SK-N-SH treated with all-trans-retinoic acid at 6 μM for 48 hours (cell line): ENCODE results near the gene TMOD2.

Experiments
- ATAC-seq: fragments of 200-7000 bp; cut with Tn5 transposase; 3 replicates; pipeline ENCODE4 v1.9.1; 2020; ENCODE audit warnings: mild to moderate bottlenecking, moderate library complexity
- ARNTL ChIP-seq: fragments of 450-650 bp; formaldehyde crosslinking; IDR thresholded peaks from 2 replicates; pipeline ENCODE4 v1.5.0; 2020; ENCODE audit warnings: low read depth, mild to moderate bottlenecking, moderate library complexity, borderline replicate concordance
- BACH2 ChIP-seq: fragments of 250-450 bp; sonication (Bioruptor Pico); IDR thresholded peaks from 2 replicates; pipeline ENCODE4 v1.9.0; 2021; ENCODE audit warnings: mild to moderate bottlenecking, borderline replicate concordance
- CSDC2 ChIP-seq: fragments of 250-450 bp; sonication (Bioruptor Pico); IDR thresholded peaks from 2 replicates; pipeline ENCODE4 v1.5.0; 2020; ENCODE audit warnings: mild to moderate bottlenecking, moderate library complexity
- ESRRG ChIP-seq: fragments of 250-450 bp; sonication (Bioruptor Pico); IDR thresholded peaks from 2 replicates; pipeline ENCODE4 v1.6.1; 2021; ENCODE audit warnings: mild to moderate bottlenecking
- GLIS3 ChIP-seq: fragments of 250-450 bp; sonication (Bioruptor Pico); IDR thresholded peaks from 2 replicates; pipeline ENCODE4 v1.5.0; 2020; ENCODE audit warnings: mild to moderate bottlenecking, moderate library complexity
- ISL1 ChIP-seq: fragments of 250-450 bp; sonication (Bioruptor Pico); IDR thresholded peaks from 2 replicates; pipeline ENCODE4 v2.1.2; 2022; ENCODE audit warnings: mild to moderate bottlenecking, moderate library complexity
- OSR1 ChIP-seq: fragments of 250-450 bp; sonication (Bioruptor Pico); IDR thresholded peaks from 2 replicates; pipeline ENCODE4 v1.8.0; 2022; ENCODE audit warnings: moderate library complexity, mild to moderate bottlenecking, inconsistent platforms
- PPARA ChIP-seq: fragments of 250-450 bp; sonication (Bioruptor Pico); IDR thresholded peaks from 2 replicates; pipeline ENCODE4 v1.5.0; 2020; ENCODE audit warnings: mild to moderate bottlenecking, borderline replicate concordance
- SNAI2 ChIP-seq: fragments of 250-450 bp; sonication (Bioruptor Pico); IDR thresholded peaks from 2 replicates; pipeline ENCODE4 v1.5.0; 2020; ENCODE audit warnings: mild to moderate bottlenecking, moderate library complexity
- TCF4 ChIP-seq: fragments of 250-450 bp; sonication (Bioruptor Pico); IDR thresholded peaks from 2 replicates; pipeline ENCODE4 v1.8.0; 2021; ENCODE audit warnings: mild to moderate bottlenecking, moderate library complexity, borderline replicate concordance
- TOX ChIP-seq: fragments of 250-450 bp; sonication (Bioruptor Pico); IDR thresholded peaks from 2 replicates; pipeline ENCODE4 v1.8.0; 2021; ENCODE audit warnings: mild to moderate bottlenecking, moderate library complexity, borderline replicate concordance
- TSHZ2 ChIP-seq: fragments of 250-450 bp; sonication (Bioruptor Pico); IDR thresholded peaks from 2 replicates; pipeline ENCODE4 v1.5.0; 2020; ENCODE audit warnings: mild to moderate bottlenecking, moderate library complexity
- ZC3H10 ChIP-seq: fragments of 250-450 bp; sonication (Bioruptor Pico); IDR thresholded peaks from 2 replicates; pipeline ENCODE4 v1.5.1; 2021; ENCODE audit warnings: mild to moderate bottlenecking, moderate library complexity
- ZFP3 ChIP-seq: fragments of 250-450 bp; sonication (Bioruptor Pico); IDR thresholded peaks from 2 replicates; pipeline ENCODE4 v1.5.0; 2020; ENCODE audit warnings: mild to moderate bottlenecking, moderate library complexity
- ZFP30 ChIP-seq: fragments of 450-650 bp; formaldehyde crosslinking; IDR thresholded peaks from 2 replicates; pipeline ENCODE4 v1.5.0; 2022; ENCODE audit warnings: mild to moderate bottlenecking, moderate library complexity
- ZNF70 ChIP-seq: fragments of 450-650 bp; formaldehyde crosslinking; IDR thresholded peaks from 2 replicates; pipeline ENCODE4 v1.5.0; 2020; ENCODE audit warnings: mild to moderate bottlenecking, moderate library complexity
- ZNF8 ChIP-seq: fragments of 450-650 bp; formaldehyde crosslinking; IDR thresholded peaks from 2 replicates; pipeline ENCODE4 v1.5.0; 2020; ENCODE audit warnings: mild to moderate bottlenecking, moderate library complexity
- TF ChIP-seq, protein P1 (sequence below): fragments of 250-450 bp; sonication (Bioruptor Pico); IDR thresholded peaks from 2 replicates; pipeline ENCODE4 v1.8.0; 2020; ENCODE audit warnings: mild to moderate bottlenecking, moderate library complexity, borderline replicate concordance
- TF ChIP-seq, protein P2 (sequence below): fragments of 250-450 bp; sonication (Bioruptor Pico); IDR thresholded peaks from 2 replicates; pipeline ENCODE4 v1.8.0; 2021; ENCODE audit warnings: low read depth, mild to moderate bottlenecking, moderate library complexity, borderline replicate concordance
- TF ChIP-seq, protein P3 (sequence below): fragments of 250-450 bp; sonication (Bioruptor Pico); IDR thresholded peaks from 2 replicates; pipeline ENCODE4 v1.5.1; 2021; ENCODE audit warnings: mild to moderate bottlenecking, moderate library complexity
- TF ChIP-seq, protein P4 (sequence below): fragments of 250-450 bp; sonication (Bioruptor Pico); IDR thresholded peaks from 2 replicates; pipeline ENCODE4 v1.5.1; 2020; ENCODE audit warnings: low read depth, mild to moderate bottlenecking, moderate library complexity

Gene TMOD2

GRCh38 chr15:51855612-51856011, 104.2 kb downstream of the TMOD2 start:
- TF ChIP-seq ESRRG (CRISPR knock-in tag), result no peak
- TF ChIP-seq ARNTL (CRISPR knock-in tag), result no peak
- TF ChIP-seq, protein P1, sequence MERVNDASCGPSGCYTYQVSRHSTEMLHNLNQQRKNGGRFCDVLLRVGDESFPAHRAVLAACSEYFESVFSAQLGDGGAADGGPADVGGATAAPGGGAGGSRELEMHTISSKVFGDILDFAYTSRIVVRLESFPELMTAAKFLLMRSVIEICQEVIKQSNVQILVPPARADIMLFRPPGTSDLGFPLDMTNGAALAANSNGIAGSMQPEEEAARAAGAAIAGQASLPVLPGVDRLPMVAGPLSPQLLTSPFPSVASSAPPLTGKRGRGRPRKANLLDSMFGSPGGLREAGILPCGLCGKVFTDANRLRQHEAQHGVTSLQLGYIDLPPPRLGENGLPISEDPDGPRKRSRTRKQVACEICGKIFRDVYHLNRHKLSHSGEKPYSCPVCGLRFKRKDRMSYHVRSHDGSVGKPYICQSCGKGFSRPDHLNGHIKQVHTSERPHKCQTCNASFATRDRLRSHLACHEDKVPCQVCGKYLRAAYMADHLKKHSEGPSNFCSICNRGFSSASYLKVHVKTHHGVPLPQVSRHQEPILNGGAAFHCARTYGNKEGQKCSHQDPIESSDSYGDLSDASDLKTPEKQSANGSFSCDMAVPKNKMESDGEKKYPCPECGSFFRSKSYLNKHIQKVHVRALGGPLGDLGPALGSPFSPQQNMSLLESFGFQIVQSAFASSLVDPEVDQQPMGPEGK (CRISPR knock-in tag), result no peak
- no peak for TF ChIP-seq TSHZ2 (CRISPR knock-in tag)
- no peak for TF ChIP-seq ZNF8
- TF ChIP-seq, protein P2, sequence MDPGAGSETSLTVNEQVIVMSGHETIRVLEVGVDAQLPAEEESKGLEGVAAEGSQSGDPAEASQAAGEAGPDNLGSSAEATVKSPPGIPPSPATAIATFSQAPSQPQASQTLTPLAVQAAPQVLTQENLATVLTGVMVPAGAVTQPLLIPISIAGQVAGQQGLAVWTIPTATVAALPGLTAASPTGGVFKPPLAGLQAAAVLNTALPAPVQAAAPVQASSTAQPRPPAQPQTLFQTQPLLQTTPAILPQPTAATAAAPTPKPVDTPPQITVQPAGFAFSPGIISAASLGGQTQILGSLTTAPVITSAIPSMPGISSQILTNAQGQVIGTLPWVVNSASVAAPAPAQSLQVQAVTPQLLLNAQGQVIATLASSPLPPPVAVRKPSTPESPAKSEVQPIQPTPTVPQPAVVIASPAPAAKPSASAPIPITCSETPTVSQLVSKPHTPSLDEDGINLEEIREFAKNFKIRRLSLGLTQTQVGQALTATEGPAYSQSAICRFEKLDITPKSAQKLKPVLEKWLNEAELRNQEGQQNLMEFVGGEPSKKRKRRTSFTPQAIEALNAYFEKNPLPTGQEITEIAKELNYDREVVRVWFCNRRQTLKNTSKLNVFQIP (CRISPR knock-in tag), result no peak
- no peak for TF ChIP-seq ZC3H10
- TF ChIP-seq TOX (CRISPR knock-in tag), result no peak
- TF ChIP-seq, protein P3, sequence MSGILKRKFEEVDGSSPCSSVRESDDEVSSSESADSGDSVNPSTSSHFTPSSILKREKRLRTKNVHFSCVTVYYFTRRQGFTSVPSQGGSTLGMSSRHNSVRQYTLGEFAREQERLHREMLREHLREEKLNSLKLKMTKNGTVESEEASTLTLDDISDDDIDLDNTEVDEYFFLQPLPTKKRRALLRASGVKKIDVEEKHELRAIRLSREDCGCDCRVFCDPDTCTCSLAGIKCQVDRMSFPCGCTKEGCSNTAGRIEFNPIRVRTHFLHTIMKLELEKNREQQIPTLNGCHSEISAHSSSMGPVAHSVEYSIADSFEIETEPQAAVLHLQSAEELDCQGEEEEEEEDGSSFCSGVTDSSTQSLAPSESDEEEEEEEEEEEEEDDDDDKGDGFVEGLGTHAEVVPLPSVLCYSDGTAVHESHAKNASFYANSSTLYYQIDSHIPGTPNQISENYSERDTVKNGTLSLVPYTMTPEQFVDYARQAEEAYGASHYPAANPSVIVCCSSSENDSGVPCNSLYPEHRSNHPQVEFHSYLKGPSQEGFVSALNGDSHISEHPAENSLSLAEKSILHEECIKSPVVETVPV (CRISPR knock-in tag), result no peak
- no peak for TF ChIP-seq ZFP3 (CRISPR knock-in tag)
- no peak for TF ChIP-seq PPARA (CRISPR knock-in tag)
- no peak for TF ChIP-seq OSR1 (CRISPR knock-in tag)
- TF ChIP-seq CSDC2, result no peak
- no peak for TF ChIP-seq BACH2

GRCh38 chr15:51856714-51857380, 105.5 kb downstream of the TMOD2 start:
- TF ChIP-seq OSR1 (CRISPR knock-in tag) (no peak), TCF4 (CRISPR knock-in tag) (no peak), ESRRG (CRISPR knock-in tag) (no peak), GLIS3 (CRISPR knock-in tag) (no peak), SNAI2 (CRISPR knock-in tag) (no peak), ZC3H10 (no peak), ZFP3 (CRISPR knock-in tag) (no peak), ARNTL (CRISPR knock-in tag) (no peak), BACH2 (no peak), TSHZ2 (CRISPR knock-in tag) (no peak), ZFP30 (CRISPR knock-in tag) (no peak), ZNF70 (CRISPR knock-in tag) (no peak), ZNF8 (no peak), ISL1 (CRISPR knock-in tag) (no peak), CSDC2 (no peak)
- TF ChIP-seq, protein P4, sequence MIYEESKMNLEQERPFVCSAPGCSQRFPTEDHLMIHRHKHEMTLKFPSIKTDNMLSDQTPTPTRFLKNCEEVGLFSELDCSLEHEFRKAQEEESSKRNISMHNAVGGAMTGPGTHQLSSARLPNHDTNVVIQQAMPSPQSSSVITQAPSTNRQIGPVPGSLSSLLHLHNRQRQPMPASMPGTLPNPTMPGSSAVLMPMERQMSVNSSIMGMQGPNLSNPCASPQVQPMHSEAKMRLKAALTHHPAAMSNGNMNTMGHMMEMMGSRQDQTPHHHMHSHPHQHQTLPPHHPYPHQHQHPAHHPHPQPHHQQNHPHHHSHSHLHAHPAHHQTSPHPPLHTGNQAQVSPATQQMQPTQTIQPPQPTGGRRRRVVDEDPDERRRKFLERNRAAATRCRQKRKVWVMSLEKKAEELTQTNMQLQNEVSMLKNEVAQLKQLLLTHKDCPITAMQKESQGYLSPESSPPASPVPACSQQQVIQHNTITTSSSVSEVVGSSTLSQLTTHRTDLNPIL (CRISPR knock-in tag), result no peak
- TF ChIP-seq, protein P3 (CRISPR knock-in tag), result no peak
- ATAC-seq, result no peak

More at GRCh38 chr15:51855612-51856011, 104.2 kb downstream of the TMOD2 start:
- ATAC-seq, result no peak
